Smooth muscle cell (in vitro differentiated cells): ENCODE measurements around the gene ADARB2. TPM values are rescaled to one million over a fixed set of nuclear protein-coding genes. Genes with fewer than 3 reads are reported as not detected.

Source experiments
- DNase-seq: peaks from one replicate; lab custom pipeline; 2025; ENCODE audit not compliant: unreplicated experiment; lab: John Stamatoyannopoulos, UW
- H2AFZ ChIP-seq: fragments of 200-600 bp; sonication (generic); 2 replicates; pipeline ENCODE4 v1.6.0; 2016; ENCODE audit warnings: antibody characterized with exemption, low read depth, mild to moderate bottlenecking
- H3F3A ChIP-seq: fragments of 200-600 bp; sonication (generic); 2 replicates; pipeline ENCODE4 v1.6.0; 2017; ENCODE audit warnings: antibody characterized with exemption, low read depth
- H3K27ac ChIP-seq: fragments of 200-600 bp; sonication (generic); 2 replicates; pipeline ENCODE4 v1.5.1; 2016; ENCODE audit warnings: low read depth, mild to moderate bottlenecking
- H3K27me3 ChIP-seq: fragments of 200-600 bp; sonication (generic); 2 replicates; pipeline ENCODE4 v1.6.1; 2016; ENCODE audit warnings: low read depth, mild to moderate bottlenecking
- H3K36me3 ChIP-seq: fragments of 200-600 bp; sonication (generic); 2 replicates; pipeline ENCODE4 v1.5.1; 2016; ENCODE audit warnings: low read depth
- H3K4me1 ChIP-seq: fragments of 200-600 bp; sonication (generic); 2 replicates; pipeline ENCODE4 v1.5.1; 2016; ENCODE audit warnings: low read depth
- H3K4me2 ChIP-seq: fragments of 200-600 bp; sonication (generic); 2 replicates; pipeline ENCODE4 v1.6.0; 2016; ENCODE audit warnings: mild to moderate bottlenecking
- H3K4me3 ChIP-seq: fragments of 200-600 bp; sonication (generic); 2 replicates; pipeline ENCODE4 v1.5.1; 2016; ENCODE audit warnings: mild to moderate bottlenecking
- H3K79me2 ChIP-seq: fragments of 200-600 bp; sonication (generic); 2 replicates; pipeline ENCODE4 v1.6.0; 2016; ENCODE audit warnings: low read depth, mild to moderate bottlenecking
- H3K9ac ChIP-seq: fragments of 200-600 bp; sonication (generic); 2 replicates; pipeline ENCODE4 v1.6.0; 2016; ENCODE audit warnings: low read depth
- H3K9me3 ChIP-seq: fragments of 200-600 bp; sonication (generic); replicated peaks from 2 replicates; pipeline ENCODE4 v1.5.1; 2016; ENCODE audit warnings: low read depth
- H4K20me1 ChIP-seq: fragments of 200-600 bp; sonication (generic); 2 replicates; pipeline ENCODE4 v1.6.0; 2016; ENCODE audit warnings: low read depth
- WGBS: methylation state at CpG from one replicate; pipeline ENCODE4 v1.1.7; 2016; ENCODE audit warnings: low lambda C conversion rate; 5-methylcytosine and 5-hydroxymethylcytosine counted together
- polyA plus RNA-seq: library from polyadenylated mRNA; unstranded; fragments of >200 nt; fragmentation: Nextera tagmentation; extraction: Ambion mirVana; gene quantifications from 2 replicates; pipeline ENCODE4 v1.2.1, GENCODE V29; 2016
- total RNA-seq: library from RNA; depleted of rRNA; stranded (reverse); fragments of >200 nt; gene quantifications from 2 replicates; pipeline ENCODE4 v1.2.3, GENCODE V29; 2014
- TF ChIP-seq, protein P1 (sequence below): fragments of 200-600 bp; sonication (generic); IDR thresholded peaks from 2 replicates; pipeline ENCODE4 v1.5.1; 2017; ENCODE audit warnings: borderline replicate concordance, mild to moderate bottlenecking, antibody characterized with exemption; ENCODE audit not compliant: insufficient read depth, poor library complexity, severe bottlenecking

The ADARB2 gene
- total and polyA plus RNA-seq, 2 experiments from 2014 or later: 0.13 to 0.39 TPM

DNA sequence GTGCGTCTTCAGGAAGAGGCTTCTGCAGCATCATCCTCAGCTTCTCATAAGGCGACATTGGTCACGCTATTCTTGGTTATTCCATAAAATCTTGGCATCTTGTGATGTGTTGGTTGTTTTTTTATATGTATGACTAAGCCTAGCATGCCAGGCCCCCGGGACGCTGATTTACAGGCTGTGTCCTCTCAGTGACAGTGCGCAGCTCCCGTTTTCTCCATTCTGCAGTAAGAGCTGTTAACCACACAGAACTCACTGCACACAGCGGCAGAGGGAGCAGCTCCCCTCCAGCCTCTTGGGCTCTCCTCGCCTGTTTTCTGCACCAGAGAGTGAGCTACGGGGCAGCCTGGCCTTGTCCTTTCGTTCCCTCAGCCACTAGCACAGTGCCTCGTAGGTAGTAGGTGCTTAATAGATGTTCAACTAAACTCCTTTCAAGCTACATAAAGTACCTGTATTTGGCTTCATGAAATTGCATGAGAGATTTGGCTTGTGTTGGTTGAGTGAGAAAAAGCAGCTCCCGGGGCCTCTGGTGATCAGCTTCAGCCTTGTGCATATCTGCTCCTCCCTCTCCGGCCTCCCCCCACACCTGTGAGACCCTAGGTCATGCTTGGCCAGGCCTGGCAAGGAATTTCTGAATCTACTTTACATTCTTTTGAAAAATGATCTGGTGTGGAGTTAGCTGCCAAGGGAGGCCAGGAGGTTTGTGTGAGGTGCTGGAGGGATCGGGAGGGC, 564.9 kb downstream of the ADARB2 start:
- H3K9ac ChIP-seq: no peak overlapping the region
- H3K36me3 ChIP-seq: no peaks in the 10 kb centered on the region
- no peaks in the 10 kb centered on the region for H3F3A ChIP-seq
- no peak for DNase-seq
- no peak overlapping the region for H3K4me3 ChIP-seq
- WGBS: 81% methylated on average over 15 of the region's 15 CpGs
- H3K4me2 ChIP-seq: no peak overlapping the region
- no peaks in the 10 kb centered on the region for H3K79me2 ChIP-seq
- H3K27ac ChIP-seq: no peak overlapping the region
- H4K20me1 ChIP-seq: no peaks in the 10 kb centered on the region
- H2AFZ ChIP-seq: no peak overlapping the region
- H3K27me3 ChIP-seq: no peaks in the 10 kb centered on the region
- TF ChIP-seq, protein P1, sequence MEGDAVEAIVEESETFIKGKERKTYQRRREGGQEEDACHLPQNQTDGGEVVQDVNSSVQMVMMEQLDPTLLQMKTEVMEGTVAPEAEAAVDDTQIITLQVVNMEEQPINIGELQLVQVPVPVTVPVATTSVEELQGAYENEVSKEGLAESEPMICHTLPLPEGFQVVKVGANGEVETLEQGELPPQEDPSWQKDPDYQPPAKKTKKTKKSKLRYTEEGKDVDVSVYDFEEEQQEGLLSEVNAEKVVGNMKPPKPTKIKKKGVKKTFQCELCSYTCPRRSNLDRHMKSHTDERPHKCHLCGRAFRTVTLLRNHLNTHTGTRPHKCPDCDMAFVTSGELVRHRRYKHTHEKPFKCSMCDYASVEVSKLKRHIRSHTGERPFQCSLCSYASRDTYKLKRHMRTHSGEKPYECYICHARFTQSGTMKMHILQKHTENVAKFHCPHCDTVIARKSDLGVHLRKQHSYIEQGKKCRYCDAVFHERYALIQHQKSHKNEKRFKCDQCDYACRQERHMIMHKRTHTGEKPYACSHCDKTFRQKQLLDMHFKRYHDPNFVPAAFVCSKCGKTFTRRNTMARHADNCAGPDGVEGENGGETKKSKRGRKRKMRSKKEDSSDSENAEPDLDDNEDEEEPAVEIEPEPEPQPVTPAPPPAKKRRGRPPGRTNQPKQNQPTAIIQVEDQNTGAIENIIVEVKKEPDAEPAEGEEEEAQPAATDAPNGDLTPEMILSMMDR: no peak
- H3K4me1 ChIP-seq: no peaks in the 10 kb centered on the region
- no peaks in the 10 kb centered on the region for H3K9me3 ChIP-seq

DNA sequence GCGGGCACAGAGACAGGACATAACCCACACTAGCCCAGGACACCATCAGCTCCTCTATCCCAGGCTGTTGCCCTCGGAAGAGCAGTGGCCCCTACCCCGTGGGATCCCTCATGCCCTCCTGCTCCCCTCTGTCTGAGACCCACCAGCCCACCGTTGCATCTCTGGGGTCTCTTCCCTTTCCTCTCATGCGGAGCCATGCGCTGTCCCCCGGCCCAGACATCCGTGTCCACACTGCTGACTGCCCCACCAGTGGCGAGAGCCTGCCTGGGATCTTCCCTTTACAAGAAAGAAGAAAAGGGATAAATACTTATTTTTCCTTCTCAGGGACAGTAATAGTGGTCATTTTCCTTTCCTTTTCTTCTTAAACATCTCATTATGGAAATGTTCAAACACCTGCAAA, 565.7 kb downstream of the ADARB2 start:
- Histone ChIP-seq H3K9me3 (no peaks in the 10 kb centered on the region), H3K27ac (no peak overlapping the region), H4K20me1 (no peaks in the 10 kb centered on the region), H3K9ac (no peak overlapping the region), H3K36me3 (no peaks in the 10 kb centered on the region), H3F3A (no peaks in the 10 kb centered on the region), H3K27me3 (no peaks in the 10 kb centered on the region), H3K4me3 (no peak overlapping the region), H2AFZ (no peak overlapping the region), H3K4me2 (no peak overlapping the region), H3K4me1 (no peaks in the 10 kb centered on the region), H3K79me2 (no peaks in the 10 kb centered on the region)
- TF ChIP-seq, protein P1: no peak
- WGBS: 93% methylated on average over 9 of the region's 9 CpGs
- DNase-seq: no peak

DNA sequence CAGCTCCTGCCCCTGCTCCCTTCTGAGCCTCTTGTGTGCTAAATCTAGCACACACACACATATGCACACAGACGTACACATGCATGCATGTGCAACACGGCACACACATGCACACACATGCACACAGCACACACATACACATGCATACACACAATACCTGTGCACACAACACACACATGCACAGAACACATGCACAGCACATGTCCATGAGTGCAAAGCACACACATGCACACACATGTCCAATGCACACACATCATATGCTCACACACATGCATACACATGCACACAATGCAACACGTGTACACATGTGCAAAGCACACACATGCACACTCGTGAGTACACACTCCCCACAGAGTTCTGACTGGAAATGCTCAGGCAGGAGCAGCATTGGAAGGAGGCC, 566.1 kb downstream of the ADARB2 start:
- TF ChIP-seq, protein P1: no peak
- Histone ChIP-seq H3K27ac (no peak overlapping the region), H3K79me2 (no peaks in the 10 kb centered on the region), H3K4me1 (no peaks in the 10 kb centered on the region), H4K20me1 (no peaks in the 10 kb centered on the region), H3K9ac (no peak overlapping the region), H3K4me2 (no peak overlapping the region), H2AFZ (no peak overlapping the region), H3K36me3 (no peaks in the 10 kb centered on the region), H3K9me3 (no peaks in the 10 kb centered on the region), H3K27me3 (no peaks in the 10 kb centered on the region), H3K4me3 (no peak overlapping the region), H3F3A (no peaks in the 10 kb centered on the region)
- no peak for DNase-seq
- WGBS: 87% methylated on average over 4 of the region's 4 CpGs

DNA sequence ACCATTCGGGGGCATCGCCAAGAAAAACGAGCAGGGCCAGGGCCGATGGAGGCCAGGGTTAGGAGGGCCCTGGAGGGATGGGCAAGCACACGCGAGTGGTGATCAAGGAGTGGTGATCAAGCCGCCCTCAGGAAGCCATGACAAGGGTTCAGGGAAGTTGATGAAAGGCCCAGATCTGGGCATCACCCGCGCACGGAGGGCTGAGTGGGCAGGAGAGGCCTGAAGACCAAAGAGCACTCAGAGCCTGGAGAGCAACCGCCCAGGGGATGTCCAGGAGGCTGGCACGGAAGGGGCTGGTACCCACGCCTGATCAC, 566.5 kb downstream of the ADARB2 start:
- no peak overlapping the region for H3K27ac ChIP-seq
- H3K79me2 ChIP-seq: no peaks in the 10 kb centered on the region
- 95% methylated on average over 13 of the region's 13 CpGs for WGBS
- no peaks in the 10 kb centered on the region for H3K36me3 ChIP-seq
- no peak overlapping the region for H3K4me3 ChIP-seq
- H3K9ac ChIP-seq: no peak overlapping the region
- no peak overlapping the region for H3K4me2 ChIP-seq
- H3K9me3 ChIP-seq: no peaks in the 10 kb centered on the region
- no peaks in the 10 kb centered on the region for H4K20me1 ChIP-seq
- H2AFZ ChIP-seq: no peak overlapping the region
- no peak for DNase-seq
- no peaks in the 10 kb centered on the region for H3F3A ChIP-seq
- TF ChIP-seq, protein P1: no peak
- H3K27me3 ChIP-seq: no peaks in the 10 kb centered on the region
- H3K4me1 ChIP-seq: no peaks in the 10 kb centered on the region
